Activated CD8-positive, alpha-beta T cell treated with anti-CD3 and anti-CD28 coated beads for 36 hours (primary cell): ENCODE results near the gene NR1H2. TPM values are rescaled to one million over a fixed set of nuclear protein-coding genes. Genes with fewer than 3 reads are reported as not detected.

Experiments
- ATAC-seq: fragments of 200-7000 bp; cut with Tn5 transposase; one replicate; pipeline ENCODE4 v1.10.0; 2021; ENCODE audit warnings: mild to moderate bottlenecking, moderate library complexity
- CTCF ChIA-PET: fragments of 350-600 bp; sonication (Branson Sonifier 250); formaldehyde crosslinking; loops from one replicate; lab custom pipeline; 2021; ENCODE audit warnings: antibody characterized with exemption; lab: Charles Lee
- POLR2A ChIA-PET: fragments of 350-600 bp; sonication (Branson Sonifier 250); formaldehyde crosslinking; loops from one replicate; lab custom pipeline; 2021; ENCODE audit warnings: antibody characterized with exemption; lab: Charles Lee
- DNase-seq: peaks from one replicate; pipeline ENCODE4 v3.0.0-alpha.2; 2020
- H3K27ac Mint-ChIP-seq: one replicate; pipeline ENCODE4 v1.8.0; 2021; ENCODE audit warnings: mild to moderate bottlenecking, mixed read lengths
- H3K27me3 Mint-ChIP-seq: one replicate; pipeline ENCODE4 v1.8.0; 2021; ENCODE audit warnings: mixed read lengths
- H3K36me3 Mint-ChIP-seq: one replicate; pipeline ENCODE4 v1.8.0; 2021; ENCODE audit warnings: low read depth, mixed read lengths
- H3K4me1 Mint-ChIP-seq: one replicate; pipeline ENCODE4 v1.8.0; 2021; ENCODE audit warnings: low read depth, mixed read lengths
- H3K4me3 Mint-ChIP-seq: one replicate; pipeline ENCODE4 v1.8.0; 2021; ENCODE audit warnings: mild to moderate bottlenecking, moderate library complexity, mixed read lengths
- H3K9me3 Mint-ChIP-seq: one replicate; pipeline ENCODE4 v1.8.0; 2021; ENCODE audit warnings: mixed read lengths
- intact Hi-C: fragments of 100-400 bp; cut with micrococcal nuclease; formaldehyde crosslinking; loops from one replicate; pipeline ENCODE4 v1.10.0; 2022
- total RNA-seq, 2 experiments: library from RNA; stranded (reverse); gene quantifications; one replicate each; pipeline ENCODE4 v1.2.3, GENCODE V29; 2021
- TF ChIP-seq, protein P1 (sequence below): fragments of 200-600 bp; IDR thresholded peaks from one replicate; pipeline ENCODE4 v1.8.0; 2022; ENCODE audit warnings: antibody characterized with exemption, mild to moderate bottlenecking

Gene NR1H2
- total RNA-seq, 2 experiments from 2014 or later, result 50.9 to 52.3 TPM

GRCh38 chr19:50431343-50432220, 55.3 kb downstream of the NR1H2 start:
- no peaks in the 10 kb centered on the region for H3K9me3 Mint-ChIP-seq
- H3K36me3 Mint-ChIP-seq, result no peaks in the 10 kb centered on the region
- ChIA-PET CTCF (interaction anchor here (1.3 kb wide), 1 partner anchor 29 kb away, joined by 3 read pairs; no protein-coding TSS in a partner anchor), POLR2A (interaction anchor here (0.6 to 0.7 kb wide), 2 partner anchors 47 to 74 kb away, joined by 3 read pairs; partner anchors contain the start of gene POLD1)
- ATAC-seq (peak; percentile 97), DNase-seq (peak; percentile 85)
- H3K27ac Mint-ChIP-seq, result peak overlapping the region; percentile 85
- H3K4me1 Mint-ChIP-seq, result peaks cover 11% of the 10 kb centered on the region
- TF ChIP-seq, protein P1, sequence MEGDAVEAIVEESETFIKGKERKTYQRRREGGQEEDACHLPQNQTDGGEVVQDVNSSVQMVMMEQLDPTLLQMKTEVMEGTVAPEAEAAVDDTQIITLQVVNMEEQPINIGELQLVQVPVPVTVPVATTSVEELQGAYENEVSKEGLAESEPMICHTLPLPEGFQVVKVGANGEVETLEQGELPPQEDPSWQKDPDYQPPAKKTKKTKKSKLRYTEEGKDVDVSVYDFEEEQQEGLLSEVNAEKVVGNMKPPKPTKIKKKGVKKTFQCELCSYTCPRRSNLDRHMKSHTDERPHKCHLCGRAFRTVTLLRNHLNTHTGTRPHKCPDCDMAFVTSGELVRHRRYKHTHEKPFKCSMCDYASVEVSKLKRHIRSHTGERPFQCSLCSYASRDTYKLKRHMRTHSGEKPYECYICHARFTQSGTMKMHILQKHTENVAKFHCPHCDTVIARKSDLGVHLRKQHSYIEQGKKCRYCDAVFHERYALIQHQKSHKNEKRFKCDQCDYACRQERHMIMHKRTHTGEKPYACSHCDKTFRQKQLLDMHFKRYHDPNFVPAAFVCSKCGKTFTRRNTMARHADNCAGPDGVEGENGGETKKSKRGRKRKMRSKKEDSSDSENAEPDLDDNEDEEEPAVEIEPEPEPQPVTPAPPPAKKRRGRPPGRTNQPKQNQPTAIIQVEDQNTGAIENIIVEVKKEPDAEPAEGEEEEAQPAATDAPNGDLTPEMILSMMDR, result no peak
- peak overlapping the region; percentile 77 for H3K4me3 Mint-ChIP-seq
- H3K27me3 Mint-ChIP-seq, result peaks cover 19% of the 10 kb centered on the region
- intact Hi-C loops, result no loop called here

DNA sequence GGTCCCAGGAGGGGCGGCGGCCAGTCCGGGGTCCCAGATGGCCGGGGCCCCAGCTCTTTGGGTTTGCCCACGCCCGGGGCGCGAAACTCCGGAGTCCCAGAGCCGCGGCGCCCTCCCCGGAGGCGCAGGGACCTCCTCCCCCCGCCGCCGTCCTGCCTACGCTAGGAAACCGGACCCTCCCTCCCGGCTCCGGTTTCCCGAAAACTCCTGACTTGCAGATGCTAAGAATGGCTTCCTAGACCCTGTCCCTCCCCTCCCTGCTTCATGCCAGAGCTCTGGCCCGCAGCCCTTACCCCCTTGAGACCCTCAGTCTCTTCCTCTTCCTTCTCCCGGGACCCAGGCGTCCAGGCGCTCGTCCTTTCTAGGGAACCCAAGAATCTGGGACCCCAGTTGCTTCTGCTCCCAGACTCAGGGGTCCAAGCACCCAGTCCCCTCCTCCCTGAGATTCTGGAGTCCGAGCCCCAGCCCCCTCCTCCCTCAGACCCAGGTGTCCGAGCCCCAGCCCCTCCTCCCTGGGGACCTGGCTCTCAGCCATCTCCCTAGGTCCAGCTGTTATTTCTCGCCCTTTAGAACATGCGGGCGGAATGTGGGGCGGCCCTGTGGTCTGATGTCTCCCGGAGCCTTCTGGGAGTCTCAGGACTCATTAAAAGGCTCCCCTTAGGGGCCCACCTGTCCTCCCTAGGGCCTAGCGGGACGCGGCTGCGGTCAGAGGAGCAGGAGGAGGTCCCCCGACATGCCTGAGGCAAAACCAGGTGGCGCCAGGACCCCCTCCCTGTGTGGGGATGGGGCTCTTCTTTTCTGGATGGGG, 56.2 kb downstream of the NR1H2 start, which contains the start of gene MYBPC2:
Gene MYBPC2, plus strand, starts transcription at position 672 of the 808 bp plus-strand sequence. Its CDS starts 62 bp downstream, at position 734.
- peak within 1 kb of the TSS; percentile 77 for H3K4me3 Mint-ChIP-seq
- H3K36me3 Mint-ChIP-seq, result no peaks in the 10 kb centered on the region
- DNase-seq (no peak), ATAC-seq (no peak)
- peaks cover 11% of the 10 kb centered on the region for H3K4me1 Mint-ChIP-seq
- CTCF ChIA-PET, result no interaction called here
- H3K9me3 Mint-ChIP-seq, result no peaks in the 10 kb centered on the region
- POLR2A ChIA-PET, result interaction anchor here (0.6 to 0.7 kb wide), 2 partner anchors 48 to 75 kb away, joined by 3 read pairs; partner anchors contain the start of gene POLD1
- H3K27ac Mint-ChIP-seq, result peak within 1 kb of the TSS; percentile 85
- peaks cover 19% of the 10 kb centered on the region for H3K27me3 Mint-ChIP-seq
- TF ChIP-seq, protein P1, result no peak
- intact Hi-C loops, result no loop called here

Other genes with a start within 250 kb of the NR1H2 start
- gene IZUMO2, start 213.2 kb upstream of the NR1H2 start, total RNA-seq, result not detected
- gene MYH14, start 172.8 kb upstream of the NR1H2 start, total RNA-seq, result not detected
- gene KCNC3, start 47.1 kb upstream of the NR1H2 start, total RNA-seq, result under 1 TPM; 0.77 to 0.81 TPM
- 10 to 100 TPM; 18.3 to 20.0 TPM for gene NAPSA, start 10.8 kb upstream of the NR1H2 start, total RNA-seq
- 100 to 1,000 TPM; 214 to 215 TPM for gene POLD1, start 7.9 kb downstream of the NR1H2 start, total RNA-seq
- 1 to 10 TPM in 1 of 2 experiments, under 1 TPM in 1; 0.68 to 1.5 TPM for gene SPIB, start 42.5 kb downstream of the NR1H2 start, total RNA-seq
- under 1 TPM; 0.11 to 0.59 TPM for gene MYBPC2, start 56.4 kb downstream of the NR1H2 start, total RNA-seq
- 10 to 100 TPM; 28.7 to 31.2 TPM for gene EMC10, start 100.0 kb downstream of the NR1H2 start, total RNA-seq
- 1 to 10 TPM in 1 of 2 experiments, under 1 TPM in 1; 0.36 to 1.5 TPM for gene GARIN5A, start 100.4 kb downstream of the NR1H2 start, total RNA-seq
- 10 to 100 TPM; 21.6 to 22.6 TPM for gene JOSD2, start 134.7 kb downstream of the NR1H2 start, total RNA-seq
- not detected for gene ASPDH, start 137.5 kb downstream of the NR1H2 start, total RNA-seq
- gene LRRC4B, start 192.0 kb downstream of the NR1H2 start, total RNA-seq, result not detected